IMR-90 (cell line): ENCODE results near the gene KIAA1328. TPM values are rescaled to one million over a fixed set of nuclear protein-coding genes. Genes with fewer than 3 reads are reported as not detected.

Source experiments
- ATAC-seq: fragments of 200-7000 bp; cut with Tn5 transposase; 2 replicates; pipeline ENCODE4 v1.9.1; 2020; ENCODE audit warnings: low read depth, mild to moderate bottlenecking, moderate library complexity
- BruUV-seq: library from RNA; stranded (reverse); fragments of 400-500 nt; replicated peaks from 2 replicates; lab custom pipeline; 2021; lab: Mats Ljungman, UMichigan
- CTCF ChIA-PET: fragments of 300-600 bp; formaldehyde crosslinking; extraction: SDS; loops from one replicate; lab custom pipeline; 2021; ENCODE audit warnings: antibody characterized with exemption; lab: Yijun Ruan, JAX
- POLR2A ChIA-PET: fragments of 300-600 bp; sonication (Branson Sonifier 250); formaldehyde crosslinking; loops from one replicate; lab custom pipeline; 2022; ENCODE audit warnings: antibody characterized with exemption; ENCODE audit not compliant: unreplicated experiment; lab: Charles Lee
- DNase-seq: peaks from one replicate; pipeline ENCODE4 v3.0.0; 2013
- H2AFZ ChIP-seq: replicated peaks from 2 replicates; pipeline ENCODE3; 2013; ENCODE audit warnings: low read length, mild to moderate bottlenecking; ENCODE audit not compliant: poor library complexity
- H2AK5ac ChIP-seq: 2 replicates; pipeline ENCODE4 v1.6.1; 2013; ENCODE audit warnings: low read depth, low read length, inconsistent platforms
- H2AK9ac ChIP-seq: replicated peaks from 2 replicates; pipeline ENCODE3; 2013; ENCODE audit warnings: mild to moderate bottlenecking, low read depth, low read length, moderate library complexity; ENCODE audit not compliant: poor library complexity
- H2BK120ac ChIP-seq: 2 replicates; pipeline ENCODE4 v1.6.1; 2013; ENCODE audit warnings: low read depth, low read length, inconsistent platforms
- H2BK15ac ChIP-seq: 3 replicates; pipeline ENCODE4 v1.6.1; 2013; ENCODE audit warnings: low read depth, low read length, inconsistent platforms
- H2BK20ac ChIP-seq: 2 replicates; pipeline ENCODE4 v1.6.1; 2013; ENCODE audit warnings: low read depth, mild to moderate bottlenecking, inconsistent platforms, low read length, moderate library complexity
- H2BK5ac ChIP-seq: 2 replicates; pipeline ENCODE4 v1.6.1; 2013; ENCODE audit warnings: mild to moderate bottlenecking, low read depth, low read length, inconsistent platforms; ENCODE audit not compliant: poor library complexity, severe bottlenecking
- H3K14ac ChIP-seq: replicated peaks from 2 replicates; pipeline ENCODE4 v1.6.1; 2013; ENCODE audit warnings: low read depth, low read length, inconsistent platforms
- H3K18ac ChIP-seq: 2 replicates; pipeline ENCODE4 v1.6.1; 2013; ENCODE audit warnings: low read depth, low read length, control low read depth
- H3K23ac ChIP-seq: 2 replicates; pipeline ENCODE4 v1.6.1; 2013; ENCODE audit warnings: low read depth, low read length, inconsistent platforms
- H3K27ac ChIP-seq: 2 replicates; pipeline ENCODE4 v1.5.1; 2013; ENCODE audit warnings: mild to moderate bottlenecking, control low read depth, low read length; ENCODE audit not compliant: insufficient read depth
- H3K27me3 ChIP-seq: 2 replicates; pipeline ENCODE4 v1.6.1; 2013; ENCODE audit warnings: low read length; ENCODE audit not compliant: control insufficient read depth, insufficient read depth
- H3K36me3 ChIP-seq: 2 replicates; pipeline ENCODE4 v1.6.1; 2013; ENCODE audit warnings: low read length, mixed read lengths; ENCODE audit not compliant: control insufficient read depth, insufficient read depth
- H3K4ac ChIP-seq: 2 replicates; pipeline ENCODE4 v1.6.1; 2013; ENCODE audit warnings: low read depth, low read length, inconsistent platforms
- H3K4me1 ChIP-seq: 2 replicates; pipeline ENCODE4 v1.6.1; 2013; ENCODE audit warnings: low read length, mixed read lengths; ENCODE audit not compliant: control insufficient read depth, insufficient read depth
- H3K4me2 ChIP-seq: 2 replicates; pipeline ENCODE4 v1.6.1; 2013; ENCODE audit warnings: low read depth, mild to moderate bottlenecking, control low read depth, low read length, moderate library complexity
- H3K4me3 ChIP-seq: 2 replicates; pipeline ENCODE4 v1.5.1; 2013; ENCODE audit warnings: low read depth, mild to moderate bottlenecking, control low read depth, low read length, moderate library complexity; ENCODE audit not compliant: insufficient read depth
- H3K56ac ChIP-seq: 2 replicates; pipeline ENCODE4 v1.6.1; 2013; ENCODE audit warnings: low read length, inconsistent platforms; ENCODE audit not compliant: insufficient read depth; ENCODE audit errors: extremely low read depth
- H3K79me1 ChIP-seq, 2 experiments: 2 replicates each; pipeline ENCODE4 v1.6.1; 2013; ENCODE audit warnings: low read length in 2 of 2, inconsistent platforms in 1 of 2, low read depth in 1 of 2
- H3K9ac ChIP-seq: 2 replicates; pipeline ENCODE4 v1.6.1; 2013; ENCODE audit warnings: low read depth, low read length, control low read depth
- H3K9me1 ChIP-seq: 2 replicates; pipeline ENCODE4 v1.6.1; 2013; ENCODE audit warnings: low read length, inconsistent platforms; ENCODE audit not compliant: insufficient read depth
- H3K9me3 ChIP-seq: 2 replicates; pipeline ENCODE4 v1.6.1; 2013; ENCODE audit warnings: low read length; ENCODE audit not compliant: control insufficient read depth, insufficient read depth
- H4K20me1 ChIP-seq: 2 replicates; pipeline ENCODE4 v1.6.1; 2013; ENCODE audit warnings: low read length, inconsistent platforms; ENCODE audit not compliant: insufficient read depth
- H4K5ac ChIP-seq: 2 replicates; pipeline ENCODE4 v1.6.1; 2013; ENCODE audit warnings: mild to moderate bottlenecking, low read depth, low read length, control low read depth
- H4K8ac ChIP-seq, 2 experiments: 2 replicates each; pipeline ENCODE4 v1.6.1; 2013; ENCODE audit warnings: low read depth in 2 of 2, low read length in 2 of 2, control low read depth in 1 of 2, inconsistent platforms in 1 of 2
- H4K91ac ChIP-seq: 2 replicates; pipeline ENCODE4 v1.6.1; 2013; ENCODE audit warnings: low read depth, low read length, inconsistent platforms; ENCODE audit not compliant: insufficient read depth
- FOS ChIP-seq: fragments of 150-350 bp; IDR thresholded peaks from 2 replicates; pipeline ENCODE4 v1.6.1; 2016; ENCODE audit warnings: low read depth, low read length
- RAD21 ChIP-seq: IDR thresholded peaks from 2 replicates; pipeline ENCODE4 v1.6.1; 2012; ENCODE audit warnings: low read length, improper control_type of control experiment
- RCOR1 ChIP-seq: IDR thresholded peaks from 2 replicates; pipeline ENCODE4 v1.6.1; 2012; ENCODE audit warnings: mild to moderate bottlenecking, low read length, improper control_type of control experiment; ENCODE audit not compliant: insufficient replicate concordance
- RFX5 ChIP-seq: IDR thresholded peaks from 2 replicates; pipeline ENCODE4 v1.8.0; 2012; ENCODE audit warnings: low read depth, mild to moderate bottlenecking, low read length, moderate library complexity
- SMC3 ChIP-seq: fragments of 150-350 bp; IDR thresholded peaks from 2 replicates; pipeline ENCODE4 v1.6.1; 2016; ENCODE audit warnings: low read depth, mild to moderate bottlenecking, antibody characterized with exemption, low read length, moderate library complexity
- WGBS, 2 experiments: methylation state at CpG; one replicate each; pipeline versions ENCODE4 v1.1.5 to v1.1.7; 2013; ENCODE audit warnings: missing lambda C conversion rate in 2 of 2; ENCODE audit not compliant: insufficient read length in 1 of 2; ENCODE audit errors: extremely low coverage in 2 of 2; 5-methylcytosine and 5-hydroxymethylcytosine counted together
- dilution Hi-C: fragments of 300-500 bp; cut with HindIII; formaldehyde crosslinking; loops from one replicate; pipeline ENCODE4 v1.14.3; 2018; ENCODE audit warnings: low sequenced_read_pairs; ENCODE audit not compliant: unreplicated experiment
- in situ Hi-C: fragments of 300-500 bp; cut with MboI; formaldehyde crosslinking; loops from 3 replicates; pipeline ENCODE4 v1.14.3; 2019; ENCODE audit warnings: low sequenced_read_pairs, inconsistent platforms, mixed read lengths
- intact Hi-C: fragments of 100-400 bp; cut with micrococcal nuclease; formaldehyde crosslinking; loops from 2 replicates; pipeline ENCODE4 v1.10.0; 2022
- polyA plus RNA-seq, 3 experiments: library from polyadenylated mRNA; depleted of rRNA; stranded (reverse); fragments of >200 nt; gene quantifications; 2 replicates each; pipeline ENCODE4 v1.2.3, GENCODE V29; 2012; ENCODE audit warnings: low replicate concordance in 1 of 3
- total RNA-seq: library from RNA; depleted of rRNA; stranded (reverse); fragments of >200 nt; gene quantifications from 2 replicates; pipeline ENCODE4 v1.2.3, GENCODE V29; 2012

The KIAA1328 gene
- total and polyA plus RNA-seq, 2 of the 4 experiments (the other 2 are of a cell fraction): 2.4 to 7.0 TPM

DNA sequence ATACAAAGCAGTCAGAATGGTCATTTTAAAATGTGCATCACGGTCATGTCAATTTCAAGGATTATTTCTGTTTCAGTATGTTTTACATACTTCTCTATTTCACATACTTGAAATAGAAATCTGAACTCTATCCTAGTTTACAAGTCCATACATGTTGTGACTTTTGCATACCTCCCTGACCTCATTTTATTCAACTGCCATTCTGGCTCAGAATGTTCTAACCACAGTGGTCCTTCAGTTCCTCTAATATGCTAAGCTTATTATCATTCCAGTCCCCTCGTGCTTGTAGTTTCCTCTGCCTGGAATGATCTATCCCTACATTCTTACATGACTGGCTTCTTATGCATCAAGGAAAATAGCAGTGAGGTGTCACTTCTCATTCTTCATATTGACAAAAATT, 295.6 kb downstream of the KIAA1328 start:
- H3K9me1 ChIP-seq: no peaks in the 10 kb centered on the region
- no peak overlapping the region for H3K4me3 ChIP-seq
- no peak overlapping the region for H2AFZ ChIP-seq
- no peaks in the 10 kb centered on the region for H3K36me3 ChIP-seq
- no peaks in the 10 kb centered on the region for H3K9me3 ChIP-seq
- no peak overlapping the region for H2AK5ac ChIP-seq
- H3K27me3 ChIP-seq: no peaks in the 10 kb centered on the region
- H2BK20ac ChIP-seq: no peak overlapping the region
- no peak overlapping the region for H3K4ac ChIP-seq
- H2BK15ac ChIP-seq: no peak overlapping the region
- no peak overlapping the region for H4K5ac ChIP-seq
- H3K14ac ChIP-seq: no peak overlapping the region
- ChIA-PET POLR2A (no interaction called here), CTCF (no interaction called here)
- intact Hi-C loops: no loop called here
- H3K27ac ChIP-seq: no peak overlapping the region
- H2AK9ac ChIP-seq: no peak overlapping the region
- DNase-seq: no peak
- H2BK5ac ChIP-seq: no peak overlapping the region
- no peak overlapping the region for H2BK120ac ChIP-seq
- H4K91ac ChIP-seq: no peak overlapping the region
- no peaks in the 10 kb centered on the region for H3K4me1 ChIP-seq
- H4K8ac ChIP-seq: no peak overlapping the region
- no peak overlapping the region for H3K23ac ChIP-seq
- H3K56ac ChIP-seq: no peak overlapping the region
- H3K18ac ChIP-seq: no peak overlapping the region
- no peak for TF ChIP-seq RAD21
- no peak for TF ChIP-seq RCOR1
- no peak for TF ChIP-seq RFX5
- TF ChIP-seq SMC3: no peak
- TF ChIP-seq FOS: no peak
- no peaks in the 10 kb centered on the region for H3K79me1 ChIP-seq
- no peak overlapping the region for H3K9ac ChIP-seq
- H3K4me2 ChIP-seq: no peak overlapping the region
- no TSS peak for BruUV-seq
- dilution Hi-C loops: no loop called here
- no peaks in the 10 kb centered on the region for H4K20me1 ChIP-seq
- WGBS, 2 experiments: no CpG with 5 or more reads among the region's 2 CpGs
- ATAC-seq: no peak
- in situ Hi-C loops: no loop called here
